Duodenal mucosa (tissue), 2 donors: ENCODE measurements around the gene EOMES.

Experiments used
- H3K27ac ChIP-seq: one replicate; pipeline ENCODE4 v1.7.0; 2013; ENCODE audit warnings: low read depth, low read length
- H3K27me3 ChIP-seq, 2 donors: one replicate each; pipeline ENCODE4 v1.7.0; 2013; ENCODE audit warnings: low read length in 2 of 2, control low read depth in 1 of 2; ENCODE audit not compliant: insufficient read depth in 2 of 2, control insufficient read depth in 1 of 2
- H3K36me3 ChIP-seq, 2 donors: one replicate each; pipeline ENCODE4 v1.7.0; 2013; ENCODE audit warnings: low read length in 2 of 2, control low read depth in 1 of 2; ENCODE audit not compliant: insufficient read depth in 2 of 2, control insufficient read depth in 1 of 2
- H3K4me1 ChIP-seq, 2 donors: one replicate each; pipeline ENCODE4 v1.7.0; 2013; ENCODE audit warnings: low read length in 2 of 2, control low read depth in 1 of 2; ENCODE audit not compliant: insufficient read depth in 2 of 2, control insufficient read depth in 1 of 2
- H3K4me3 ChIP-seq, 2 donors: one replicate each; pipeline ENCODE4 v1.7.0; 2013; ENCODE audit warnings: low read length in 2 of 2, low read depth in 1 of 2
- H3K9ac ChIP-seq, 2 donors: one replicate each; pipeline ENCODE4 v1.7.0; 2013; ENCODE audit warnings: low read length in 2 of 2, low read depth in 1 of 2
- H3K9me3 ChIP-seq, 2 donors: one replicate each; pipeline ENCODE4 v1.7.0; 2013; ENCODE audit warnings: low read length in 2 of 2, control low read depth in 1 of 2; ENCODE audit not compliant: control insufficient read depth in 1 of 2

EOMES gene

GRCh38 chr3:27713435-27714145, 8.5 kb downstream of the EOMES start:
- Histone ChIP-seq H3K9ac (no peak overlapping the region), H3K4me1 (peaks cover 23 to 28% of the 10 kb centered on the region in 2 donors), H3K27ac (no peak overlapping the region), H3K36me3 (no peaks in the 10 kb centered on the region), H3K27me3 (peaks cover 34 to 63% of the 10 kb centered on the region in 2 donors), H3K9me3 (no peaks in the 10 kb centered on the region), H3K4me3 (peak overlapping the region; percentile 84 to 88)

- H3K9me3 ChIP-seq: no peaks in the 10 kb centered on the region
- H3K9ac ChIP-seq: peak overlapping the region in 1 of 2 donors; percentile 48
- H3K27me3 ChIP-seq: peaks cover 34 to 61% of the 10 kb centered on the region in 2 donors
These were observed 9.1 kb downstream of the EOMES start for GRCh38 chr3:27713078-27713423.

GRCh38 chr3:27712136-27713077, 9.7 kb downstream of the EOMES start:
- Histone ChIP-seq H3K27me3 (peaks cover 29 to 58% of the 10 kb centered on the region in 2 donors), H3K36me3 (no peaks in the 10 kb centered on the region), H3K9me3 (no peaks in the 10 kb centered on the region), H3K9ac (peak overlapping the region; percentile 48 to 52), H3K27ac (no peak overlapping the region), H3K4me3 (peak overlapping the region; percentile 84 to 88), H3K4me1 (peaks cover 23 to 28% of the 10 kb centered on the region in 2 donors)

More at GRCh38 chr3:27713078-27713423, 9.1 kb downstream of the EOMES start:
- H3K27ac ChIP-seq: no peak overlapping the region
- H3K4me3 ChIP-seq: peak overlapping the region; percentile 84 to 88
- peaks cover 23 to 28% of the 10 kb centered on the region in 2 donors for H3K4me1 ChIP-seq
- no peaks in the 10 kb centered on the region for H3K36me3 ChIP-seq

- no peak overlapping the region for H3K4me3 ChIP-seq
- peaks cover 5 to 22% of the 10 kb centered on the region in 2 donors for H3K27me3 ChIP-seq
- no peaks in the 10 kb centered on the region for H3K9me3 ChIP-seq
- H3K27ac ChIP-seq: no peak overlapping the region
- H3K4me1 ChIP-seq: peaks cover 5 to 8% of the 10 kb centered on the region in 2 donors
- no peak overlapping the region for H3K9ac ChIP-seq
- no peaks in the 10 kb centered on the region for H3K36me3 ChIP-seq
These were observed 13.9 kb downstream of the EOMES start for GRCh38 chr3:27708250-27708649.

GRCh38 chr3:27699067-27699466, 23.1 kb downstream of the EOMES start:
- no peak overlapping the region for H3K27ac ChIP-seq
- H3K4me1 ChIP-seq: no peaks in the 10 kb centered on the region
- no peak overlapping the region for H3K9ac ChIP-seq
- peaks cover 0 to 6% of the 10 kb centered on the region in 2 donors for H3K9me3 ChIP-seq
- no peaks in the 10 kb centered on the region for H3K36me3 ChIP-seq
- no peaks in the 10 kb centered on the region for H3K27me3 ChIP-seq
- no peak overlapping the region for H3K4me3 ChIP-seq

GRCh38 chr3:27696906-27697305, 25.2 kb downstream of the EOMES start:
- no peaks in the 10 kb centered on the region for H3K27me3 ChIP-seq
- H3K9me3 ChIP-seq: peaks cover 0 to 6% of the 10 kb centered on the region in 2 donors
- no peak overlapping the region for H3K4me3 ChIP-seq
- H3K4me1 ChIP-seq: no peaks in the 10 kb centered on the region
- H3K36me3 ChIP-seq: no peaks in the 10 kb centered on the region
- H3K9ac ChIP-seq: no peak overlapping the region
- no peak overlapping the region for H3K27ac ChIP-seq

GRCh38 chr3:27695636-27696035, 26.5 kb downstream of the EOMES start:
- Histone ChIP-seq H3K27me3 (no peaks in the 10 kb centered on the region), H3K9ac (no peak overlapping the region), H3K9me3 (peaks cover 0 to 6% of the 10 kb centered on the region in 2 donors), H3K4me1 (no peaks in the 10 kb centered on the region), H3K27ac (no peak overlapping the region), H3K4me3 (no peak overlapping the region), H3K36me3 (no peaks in the 10 kb centered on the region)

- no peak overlapping the region for H3K4me3 ChIP-seq
These were observed 34.1 kb downstream of the EOMES start for GRCh38 chr3:27688053-27688452.

GRCh38 chr3:27686642-27687041, 35.5 kb downstream of the EOMES start:
- Histone ChIP-seq H3K27ac (no peak overlapping the region), H3K27me3 (no peaks in the 10 kb centered on the region), H3K9me3 (no peaks in the 10 kb centered on the region), H3K4me3 (no peak overlapping the region), H3K4me1 (peaks cover 0 to under 1% of the 10 kb centered on the region in 2 donors), H3K9ac (no peak overlapping the region), H3K36me3 (no peaks in the 10 kb centered on the region)

More at GRCh38 chr3:27688053-27688452, 34.1 kb downstream of the EOMES start:
- H3K27ac ChIP-seq: no peak overlapping the region
- no peaks in the 10 kb centered on the region for H3K36me3 ChIP-seq
- no peak overlapping the region for H3K9ac ChIP-seq
- no peaks in the 10 kb centered on the region for H3K4me1 ChIP-seq
- H3K27me3 ChIP-seq: no peaks in the 10 kb centered on the region
- H3K9me3 ChIP-seq: no peaks in the 10 kb centered on the region

GRCh38 chr3:27685474-27685873, 36.6 kb downstream of the EOMES start:
- no peak overlapping the region for H3K4me3 ChIP-seq
- H3K9ac ChIP-seq: no peak overlapping the region
- no peak overlapping the region for H3K27ac ChIP-seq
- H3K4me1 ChIP-seq: peaks cover 5 to 7% of the 10 kb centered on the region in 2 donors
- H3K9me3 ChIP-seq: no peaks in the 10 kb centered on the region
- H3K27me3 ChIP-seq: no peaks in the 10 kb centered on the region
- H3K36me3 ChIP-seq: no peaks in the 10 kb centered on the region
